GM12872 (cell line): ENCODE results near the gene GDF11.

Experiments
- CTCF ChIP-seq: IDR thresholded peaks from 3 replicates; pipeline ENCODE4 v1.5.1; 2011; ENCODE audit warnings: low read depth, mild to moderate bottlenecking, low read length, moderate library complexity; ENCODE audit not compliant: insufficient read depth

GDF11 gene

GRCh38 chr12:55708695-55709233, 34.2 kb upstream of the GDF11 start:
- TF ChIP-seq CTCF, result no peak

GRCh38 chr12:55711786-55712553, 31.0 kb upstream of the GDF11 start:
- no peak for TF ChIP-seq CTCF

- TF ChIP-seq CTCF, result no peak
These were observed 30.1 kb upstream of the GDF11 start for GRCh38 chr12:55712700-55713415.

- TF ChIP-seq CTCF, result no peak
These were observed 29.2 kb upstream of the GDF11 start for GRCh38 chr12:55713721-55714120.

- no peak for TF ChIP-seq CTCF
These were observed 27.7 kb upstream of the GDF11 start for GRCh38 chr12:55715169-55715764.

- TF ChIP-seq CTCF, result no peak
These were observed 26.9 kb upstream of the GDF11 start, which contains the start of gene BLOC1S1 for GRCh38 chr12:55715833-55716581. BLOC1S1 (plus strand) TSS chr12:55716046; CDS start chr12:55716052, 6 bp downstream.

- no peak for TF ChIP-seq CTCF
These were observed 26.4 kb upstream of the GDF11 start for GRCh38 chr12:55716582-55716957.
